Bronchial epithelial cell (primary cell): ENCODE data around the gene PPP6R3. TPM values are rescaled to one million over a fixed set of nuclear protein-coding genes. Genes with fewer than 3 reads are reported as not detected.

Experiments used
- DNase-seq: peaks from one replicate; pipeline ENCODE4 v3.0.0-alpha.2; 2010; ENCODE audit warnings: low read depth
- FAIRE-seq: peaks from 2 replicates; lab custom pipeline; 2011; peaks lifted over from hg19 to GRCh38; lab: Jason Lieb, UNC
- H3K27me3 ChIP-seq: 2 replicates; pipeline ENCODE4 v1.5.1; 2011; ENCODE audit warnings: low read length; ENCODE audit not compliant: control insufficient read depth, insufficient read depth
- H3K36me3 ChIP-seq: 2 replicates; pipeline ENCODE4 v1.5.1; 2011; ENCODE audit warnings: low read length; ENCODE audit not compliant: control insufficient read depth, insufficient read depth
- H3K4me3 ChIP-seq: 2 replicates; pipeline ENCODE4 v1.5.1; 2011; ENCODE audit warnings: mild to moderate bottlenecking, low read depth, low read length, control low read depth
- CTCF ChIP-seq: IDR thresholded peaks from 2 replicates; pipeline ENCODE4 v1.5.1; 2011; ENCODE audit warnings: mild to moderate bottlenecking, moderate library complexity, low read length, control low read depth, inconsistent platforms; ENCODE audit not compliant: insufficient read depth, severe bottlenecking
- total RNA-seq: library from RNA; depleted of rRNA; stranded (reverse); fragments of >200 nt; gene quantifications from 2 replicates; pipeline ENCODE4 v1.2.1, GENCODE V29; 2014

PPP6R3 gene
- total RNA-seq, 1 donor from 2014 or later, result 93.5 TPM

GRCh38 chr11:68651208-68651984 lies 190.8 kb downstream of the PPP6R3 start:
- H3K27me3 ChIP-seq, result peaks cover 2% of the 10 kb centered on the region
- no peaks in the 10 kb centered on the region for H3K36me3 ChIP-seq
- FAIRE-seq, result no peak
- peak; percentile 14 for DNase-seq
- no peak for TF ChIP-seq CTCF
- no peak overlapping the region for H3K4me3 ChIP-seq

DNA sequence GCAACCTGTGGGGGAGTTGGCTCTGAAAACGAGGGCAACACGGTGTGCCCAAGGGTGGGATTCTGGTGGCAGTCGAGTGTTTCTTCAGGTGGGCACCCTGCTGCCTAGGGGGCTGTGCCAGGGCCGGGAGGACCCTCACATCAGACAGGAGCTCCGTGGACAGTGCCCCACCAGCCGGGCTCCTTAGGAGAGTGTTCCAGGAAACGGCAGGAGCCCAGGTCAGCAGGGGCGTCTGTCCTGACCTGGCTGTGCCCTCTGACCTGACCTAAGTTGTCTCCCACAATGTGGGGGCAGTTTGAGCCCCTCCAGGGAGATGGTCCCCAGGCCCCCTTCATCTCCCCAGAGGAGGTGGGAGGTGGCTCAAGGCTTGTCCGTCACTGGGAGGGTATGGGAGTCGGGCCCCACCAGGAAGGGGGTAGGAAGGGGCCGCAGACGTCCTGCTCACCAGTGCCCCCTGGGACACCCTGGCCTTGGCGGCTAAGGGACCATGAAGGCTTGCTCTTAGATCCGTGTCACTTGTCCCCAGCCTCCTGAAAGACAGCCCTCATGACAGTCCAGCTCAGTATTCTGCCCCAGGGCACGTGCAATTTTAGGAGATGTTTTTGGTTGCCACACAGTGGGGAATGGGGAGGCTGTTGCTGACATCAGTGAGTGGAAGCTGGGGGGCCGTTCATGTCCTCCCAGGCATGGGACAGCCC lies 191.6 kb downstream of the PPP6R3 start:
- no peaks in the 10 kb centered on the region for H3K36me3 ChIP-seq
- peaks cover 4% of the 10 kb centered on the region for H3K27me3 ChIP-seq
- FAIRE-seq (no peak), DNase-seq (no peak)
- no peak for TF ChIP-seq CTCF
- H3K4me3 ChIP-seq, result no peak overlapping the region

DNA sequence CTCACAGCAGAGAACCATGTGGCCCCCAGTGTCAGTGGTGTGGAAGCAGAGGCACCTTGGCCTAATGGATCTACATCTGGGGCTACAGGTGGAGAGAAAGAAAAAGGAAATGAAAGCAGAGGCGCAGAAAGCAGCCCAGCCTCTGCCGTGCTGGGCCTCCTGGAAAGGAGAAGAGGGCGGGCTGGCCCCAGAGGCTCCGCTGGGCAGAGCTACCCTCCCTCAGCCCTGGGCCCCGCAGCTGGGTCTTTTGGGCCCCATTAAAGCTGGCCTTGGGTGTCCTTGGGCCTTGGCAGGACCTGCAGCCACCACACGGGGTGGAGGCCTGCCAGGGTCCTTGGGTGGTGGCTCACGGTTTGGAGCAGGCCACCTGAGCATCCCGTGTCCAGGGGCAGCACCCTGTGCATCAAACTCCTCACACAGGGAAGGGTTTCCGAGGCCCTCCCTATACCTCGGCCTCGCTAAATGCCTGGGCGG lies 192.2 kb downstream of the PPP6R3 start:
- DNase-seq (no peak), FAIRE-seq (no peak)
- Histone ChIP-seq H3K4me3 (no peak overlapping the region), H3K36me3 (no peaks in the 10 kb centered on the region), H3K27me3 (peaks cover 2% of the 10 kb centered on the region)
- no peak for TF ChIP-seq CTCF

- TF ChIP-seq CTCF, result no peak
- DNase-seq (no peak), FAIRE-seq (no peak)
- Histone ChIP-seq H3K36me3 (no peaks in the 10 kb centered on the region), H3K27me3 (peaks cover 2% of the 10 kb centered on the region), H3K4me3 (no peak overlapping the region)
Observed at GRCh38 chr11:68653486-68654430, 193.2 kb downstream of the PPP6R3 start.

DNA sequence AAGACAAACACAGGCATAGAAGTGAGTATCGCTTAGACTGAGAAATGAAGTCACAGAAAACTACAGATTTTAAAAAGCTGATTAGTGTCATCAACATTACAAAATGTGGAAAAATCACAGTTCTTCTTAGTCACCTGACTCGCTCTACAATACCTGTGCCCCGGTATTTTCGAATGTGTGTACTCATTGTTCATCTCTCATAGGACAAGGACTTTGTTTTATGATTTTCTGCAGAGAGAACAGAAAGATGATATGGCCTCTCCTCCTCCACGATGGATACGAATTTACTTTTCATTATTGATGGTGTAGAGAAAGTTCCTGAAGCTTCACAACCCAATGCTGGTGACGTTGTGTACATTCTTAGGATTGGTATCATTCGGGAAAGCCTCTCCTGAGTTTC lies 194.4 kb downstream of the PPP6R3 start:
- TF ChIP-seq CTCF, result no peak
- peaks cover 2% of the 10 kb centered on the region for H3K27me3 ChIP-seq
- no peaks in the 10 kb centered on the region for H3K36me3 ChIP-seq
- no peak for DNase-seq
- no peak overlapping the region for H3K4me3 ChIP-seq
- no peak for FAIRE-seq
